GM18951 (cell line): ENCODE measurements around the gene NSD1.

ENCODE experiments used
- POLR2A ChIP-seq: IDR thresholded peaks from 4 replicates; pipeline ENCODE4 v1.6.1; 2011; ENCODE audit warnings: mild to moderate bottlenecking; ENCODE audit not compliant: insufficient read length, insufficient read depth; ENCODE audit errors: extremely low read depth
- in situ Hi-C: fragments of 300-500 bp; cut with MboI; formaldehyde crosslinking; loops from one replicate; pipeline ENCODE4 v1.12.0; 2022; ENCODE audit warnings: low sequenced_read_pairs, mixed read lengths, inconsistent platforms; ENCODE audit not compliant: unreplicated experiment

The NSD1 gene

GRCh38 chr5:177128551-177128981 lies 5.0 kb upstream of the NSD1 start:
- in situ Hi-C loops = no loop called here
- TF ChIP-seq POLR2A = no peak

- TF ChIP-seq POLR2A = no peak
- in situ Hi-C loops = no loop called here
These were observed 3.2 kb upstream of the NSD1 start for GRCh38 chr5:177130211-177131018.

GRCh38 chr5:177131019-177131320 lies 2.6 kb upstream of the NSD1 start:
- in situ Hi-C loops = no loop called here
- no peak for TF ChIP-seq POLR2A

- no peak for TF ChIP-seq POLR2A
- in situ Hi-C loops = no loop called here
These were observed 2.0 kb upstream of the NSD1 start for GRCh38 chr5:177131352-177132135.

GRCh38 chr5:177132136-177133095 lies 1.2 kb upstream of the NSD1 start:
- no peak for TF ChIP-seq POLR2A

GRCh38 chr5:177133853-177134696 lies 502 bp downstream of the NSD1 start:
- no peak for TF ChIP-seq POLR2A
- in situ Hi-C loops = no loop called here

More at GRCh38 chr5:177132136-177133095, 1.2 kb upstream of the NSD1 start:
- in situ Hi-C loops = no loop called here

GRCh38 chr5:177134697-177135225 lies 1.2 kb downstream of the NSD1 start:
- in situ Hi-C loops = no loop called here
- TF ChIP-seq POLR2A = no peak

- no peak for TF ChIP-seq POLR2A
- in situ Hi-C loops = no loop called here
These were observed 6.7 kb downstream of the NSD1 start for GRCh38 chr5:177140312-177140711.

GRCh38 chr5:177141496-177141895 lies 7.9 kb downstream of the NSD1 start:
- TF ChIP-seq POLR2A = no peak
- in situ Hi-C loops = no loop called here

GRCh38 chr5:177142098-177142611 lies 8.6 kb downstream of the NSD1 start:
- in situ Hi-C loops = no loop called here

GRCh38 chr5:177142778-177143177 lies 9.2 kb downstream of the NSD1 start:
- no peak for TF ChIP-seq POLR2A

More at GRCh38 chr5:177142098-177142611, 8.6 kb downstream of the NSD1 start:
- no peak for TF ChIP-seq POLR2A

More at GRCh38 chr5:177142778-177143177, 9.2 kb downstream of the NSD1 start:
- in situ Hi-C loops = no loop called here
